IMR-90 (cell line): ENCODE data around the gene BEAN1. TPM values are rescaled to one million over a fixed set of nuclear protein-coding genes. Genes with fewer than 3 reads are reported as not detected.

Source experiments
- ATAC-seq: fragments of 200-7000 bp; cut with Tn5 transposase; 2 replicates; pipeline ENCODE4 v1.9.1; 2020; ENCODE audit warnings: low read depth, mild to moderate bottlenecking, moderate library complexity
- BruUV-seq: library from RNA; stranded (reverse); fragments of 400-500 nt; replicated peaks from 2 replicates; lab custom pipeline; 2021; lab: Mats Ljungman, UMichigan
- CTCF ChIA-PET: fragments of 300-600 bp; formaldehyde crosslinking; extraction: SDS; loops from one replicate; lab custom pipeline; 2021; ENCODE audit warnings: antibody characterized with exemption; lab: Yijun Ruan, JAX
- POLR2A ChIA-PET: fragments of 300-600 bp; sonication (Branson Sonifier 250); formaldehyde crosslinking; loops from one replicate; lab custom pipeline; 2022; ENCODE audit warnings: antibody characterized with exemption; ENCODE audit not compliant: unreplicated experiment; lab: Charles Lee
- DNase-seq: peaks from one replicate; pipeline ENCODE4 v3.0.0; 2013
- H2AFZ ChIP-seq: replicated peaks from 2 replicates; pipeline ENCODE3; 2013; ENCODE audit warnings: low read length, mild to moderate bottlenecking; ENCODE audit not compliant: poor library complexity
- H2AK5ac ChIP-seq: 2 replicates; pipeline ENCODE4 v1.6.1; 2013; ENCODE audit warnings: low read depth, low read length, inconsistent platforms
- H2AK9ac ChIP-seq: replicated peaks from 2 replicates; pipeline ENCODE3; 2013; ENCODE audit warnings: mild to moderate bottlenecking, low read depth, low read length, moderate library complexity; ENCODE audit not compliant: poor library complexity
- H2BK120ac ChIP-seq: 2 replicates; pipeline ENCODE4 v1.6.1; 2013; ENCODE audit warnings: low read depth, low read length, inconsistent platforms
- H2BK15ac ChIP-seq: 3 replicates; pipeline ENCODE4 v1.6.1; 2013; ENCODE audit warnings: low read depth, low read length, inconsistent platforms
- H2BK20ac ChIP-seq: 2 replicates; pipeline ENCODE4 v1.6.1; 2013; ENCODE audit warnings: low read depth, mild to moderate bottlenecking, inconsistent platforms, low read length, moderate library complexity
- H2BK5ac ChIP-seq: 2 replicates; pipeline ENCODE4 v1.6.1; 2013; ENCODE audit warnings: mild to moderate bottlenecking, low read depth, low read length, inconsistent platforms; ENCODE audit not compliant: poor library complexity, severe bottlenecking
- H3K14ac ChIP-seq: replicated peaks from 2 replicates; pipeline ENCODE4 v1.6.1; 2013; ENCODE audit warnings: low read depth, low read length, inconsistent platforms
- H3K18ac ChIP-seq: 2 replicates; pipeline ENCODE4 v1.6.1; 2013; ENCODE audit warnings: low read depth, low read length, control low read depth
- H3K23ac ChIP-seq: 2 replicates; pipeline ENCODE4 v1.6.1; 2013; ENCODE audit warnings: low read depth, low read length, inconsistent platforms
- H3K27ac ChIP-seq: 2 replicates; pipeline ENCODE4 v1.5.1; 2013; ENCODE audit warnings: mild to moderate bottlenecking, control low read depth, low read length; ENCODE audit not compliant: insufficient read depth
- H3K27me3 ChIP-seq: 2 replicates; pipeline ENCODE4 v1.6.1; 2013; ENCODE audit warnings: low read length; ENCODE audit not compliant: control insufficient read depth, insufficient read depth
- H3K36me3 ChIP-seq: 2 replicates; pipeline ENCODE4 v1.6.1; 2013; ENCODE audit warnings: low read length, mixed read lengths; ENCODE audit not compliant: control insufficient read depth, insufficient read depth
- H3K4ac ChIP-seq: 2 replicates; pipeline ENCODE4 v1.6.1; 2013; ENCODE audit warnings: low read depth, low read length, inconsistent platforms
- H3K4me1 ChIP-seq: 2 replicates; pipeline ENCODE4 v1.6.1; 2013; ENCODE audit warnings: low read length, mixed read lengths; ENCODE audit not compliant: control insufficient read depth, insufficient read depth
- H3K4me2 ChIP-seq: 2 replicates; pipeline ENCODE4 v1.6.1; 2013; ENCODE audit warnings: low read depth, mild to moderate bottlenecking, control low read depth, low read length, moderate library complexity
- H3K4me3 ChIP-seq: 2 replicates; pipeline ENCODE4 v1.5.1; 2013; ENCODE audit warnings: low read depth, mild to moderate bottlenecking, control low read depth, low read length, moderate library complexity; ENCODE audit not compliant: insufficient read depth
- H3K56ac ChIP-seq: 2 replicates; pipeline ENCODE4 v1.6.1; 2013; ENCODE audit warnings: low read length, inconsistent platforms; ENCODE audit not compliant: insufficient read depth; ENCODE audit errors: extremely low read depth
- H3K79me1 ChIP-seq, 2 experiments: 2 replicates each; pipeline ENCODE4 v1.6.1; 2013; ENCODE audit warnings: low read length in 2 of 2, inconsistent platforms in 1 of 2, low read depth in 1 of 2
- H3K9ac ChIP-seq: 2 replicates; pipeline ENCODE4 v1.6.1; 2013; ENCODE audit warnings: low read depth, low read length, control low read depth
- H3K9me1 ChIP-seq: 2 replicates; pipeline ENCODE4 v1.6.1; 2013; ENCODE audit warnings: low read length, inconsistent platforms; ENCODE audit not compliant: insufficient read depth
- H3K9me3 ChIP-seq: 2 replicates; pipeline ENCODE4 v1.6.1; 2013; ENCODE audit warnings: low read length; ENCODE audit not compliant: control insufficient read depth, insufficient read depth
- H4K20me1 ChIP-seq: 2 replicates; pipeline ENCODE4 v1.6.1; 2013; ENCODE audit warnings: low read length, inconsistent platforms; ENCODE audit not compliant: insufficient read depth
- H4K5ac ChIP-seq: 2 replicates; pipeline ENCODE4 v1.6.1; 2013; ENCODE audit warnings: mild to moderate bottlenecking, low read depth, low read length, control low read depth
- H4K8ac ChIP-seq, 2 experiments: 2 replicates each; pipeline ENCODE4 v1.6.1; 2013; ENCODE audit warnings: low read depth in 2 of 2, low read length in 2 of 2, control low read depth in 1 of 2, inconsistent platforms in 1 of 2
- H4K91ac ChIP-seq: 2 replicates; pipeline ENCODE4 v1.6.1; 2013; ENCODE audit warnings: low read depth, low read length, inconsistent platforms; ENCODE audit not compliant: insufficient read depth
- BHLHE40 ChIP-seq: fragments of 150-350 bp; IDR thresholded peaks from 2 replicates; pipeline ENCODE4 v1.6.1; 2016; ENCODE audit warnings: mild to moderate bottlenecking, low read depth, low read length
- CEBPB ChIP-seq: IDR thresholded peaks from 2 replicates; pipeline ENCODE4 v1.6.1; 2012; ENCODE audit warnings: low read depth, low read length, improper control_type of control experiment
- CHD1 ChIP-seq: IDR thresholded peaks from 2 replicates; pipeline ENCODE4 v1.6.1; 2012; ENCODE audit warnings: low read depth, low read length, improper control_type of control experiment
- FOS ChIP-seq: fragments of 150-350 bp; IDR thresholded peaks from 2 replicates; pipeline ENCODE4 v1.6.1; 2016; ENCODE audit warnings: low read depth, low read length
- MAFK ChIP-seq: IDR thresholded peaks from 2 replicates; pipeline ENCODE4 v1.6.1; 2012; ENCODE audit warnings: low read depth, low read length, improper control_type of control experiment
- MAZ ChIP-seq: IDR thresholded peaks from 2 replicates; pipeline ENCODE4 v1.6.1; 2012; ENCODE audit warnings: low read depth, mild to moderate bottlenecking, low read length, improper control_type of control experiment, moderate library complexity, borderline replicate concordance
- MXI1 ChIP-seq: IDR thresholded peaks from 2 replicates; pipeline ENCODE4 v1.6.1; 2012; ENCODE audit warnings: low read depth, mild to moderate bottlenecking, low read length, moderate library complexity, borderline replicate concordance
- NFE2L2 ChIP-seq: fragments of 150-350 bp; IDR thresholded peaks from 2 replicates; pipeline ENCODE4 v1.6.1; 2016; ENCODE audit warnings: low read depth, mild to moderate bottlenecking, low read length
- POLR2A ChIP-seq: IDR thresholded peaks from 2 replicates; pipeline ENCODE4 v1.6.1; 2012; ENCODE audit warnings: mild to moderate bottlenecking, low read depth, low read length
- RAD21 ChIP-seq: IDR thresholded peaks from 2 replicates; pipeline ENCODE4 v1.6.1; 2012; ENCODE audit warnings: low read length, improper control_type of control experiment
- RCOR1 ChIP-seq: IDR thresholded peaks from 2 replicates; pipeline ENCODE4 v1.6.1; 2012; ENCODE audit warnings: mild to moderate bottlenecking, low read length, improper control_type of control experiment; ENCODE audit not compliant: insufficient replicate concordance
- RFX5 ChIP-seq: IDR thresholded peaks from 2 replicates; pipeline ENCODE4 v1.8.0; 2012; ENCODE audit warnings: low read depth, mild to moderate bottlenecking, low read length, moderate library complexity
- SMC3 ChIP-seq: fragments of 150-350 bp; IDR thresholded peaks from 2 replicates; pipeline ENCODE4 v1.6.1; 2016; ENCODE audit warnings: low read depth, mild to moderate bottlenecking, antibody characterized with exemption, low read length, moderate library complexity
- WGBS, 2 experiments: methylation state at CpG; one replicate each; pipeline versions ENCODE4 v1.1.5 to v1.1.7; 2013; ENCODE audit warnings: missing lambda C conversion rate in 2 of 2; ENCODE audit not compliant: insufficient read length in 1 of 2; ENCODE audit errors: extremely low coverage in 2 of 2; 5-methylcytosine and 5-hydroxymethylcytosine counted together
- dilution Hi-C: fragments of 300-500 bp; cut with HindIII; formaldehyde crosslinking; loops from one replicate; pipeline ENCODE4 v1.14.3; 2018; ENCODE audit warnings: low sequenced_read_pairs; ENCODE audit not compliant: unreplicated experiment
- in situ Hi-C: fragments of 300-500 bp; cut with MboI; formaldehyde crosslinking; loops from 3 replicates; pipeline ENCODE4 v1.14.3; 2019; ENCODE audit warnings: low sequenced_read_pairs, inconsistent platforms, mixed read lengths
- intact Hi-C: fragments of 100-400 bp; cut with micrococcal nuclease; formaldehyde crosslinking; loops from 2 replicates; pipeline ENCODE4 v1.10.0; 2022
- polyA plus RNA-seq, 3 experiments: library from polyadenylated mRNA; depleted of rRNA; stranded (reverse); fragments of >200 nt; gene quantifications; 2 replicates each; pipeline ENCODE4 v1.2.3, GENCODE V29; 2012; ENCODE audit warnings: low replicate concordance in 1 of 3
- total RNA-seq: library from RNA; depleted of rRNA; stranded (reverse); fragments of >200 nt; gene quantifications from 2 replicates; pipeline ENCODE4 v1.2.3, GENCODE V29; 2012
- TF ChIP-seq, protein P1 (sequence below): conservative IDR thresholded peaks from 2 replicates; pipeline ENCODE4 v1.5.1; 2012; ENCODE audit warnings: mild to moderate bottlenecking, low read depth, low read length, improper control_type of control experiment
- TF ChIP-seq, protein P2 (sequence below): fragments of 150-350 bp; IDR thresholded peaks from 2 replicates; pipeline ENCODE4 v1.6.1; 2016; ENCODE audit warnings: low read depth, mild to moderate bottlenecking, low read length, moderate library complexity, borderline replicate concordance

The BEAN1 gene
- total and polyA plus RNA-seq, 2 of the 4 experiments (the other 2 are of a cell fraction) = not detected

DNA sequence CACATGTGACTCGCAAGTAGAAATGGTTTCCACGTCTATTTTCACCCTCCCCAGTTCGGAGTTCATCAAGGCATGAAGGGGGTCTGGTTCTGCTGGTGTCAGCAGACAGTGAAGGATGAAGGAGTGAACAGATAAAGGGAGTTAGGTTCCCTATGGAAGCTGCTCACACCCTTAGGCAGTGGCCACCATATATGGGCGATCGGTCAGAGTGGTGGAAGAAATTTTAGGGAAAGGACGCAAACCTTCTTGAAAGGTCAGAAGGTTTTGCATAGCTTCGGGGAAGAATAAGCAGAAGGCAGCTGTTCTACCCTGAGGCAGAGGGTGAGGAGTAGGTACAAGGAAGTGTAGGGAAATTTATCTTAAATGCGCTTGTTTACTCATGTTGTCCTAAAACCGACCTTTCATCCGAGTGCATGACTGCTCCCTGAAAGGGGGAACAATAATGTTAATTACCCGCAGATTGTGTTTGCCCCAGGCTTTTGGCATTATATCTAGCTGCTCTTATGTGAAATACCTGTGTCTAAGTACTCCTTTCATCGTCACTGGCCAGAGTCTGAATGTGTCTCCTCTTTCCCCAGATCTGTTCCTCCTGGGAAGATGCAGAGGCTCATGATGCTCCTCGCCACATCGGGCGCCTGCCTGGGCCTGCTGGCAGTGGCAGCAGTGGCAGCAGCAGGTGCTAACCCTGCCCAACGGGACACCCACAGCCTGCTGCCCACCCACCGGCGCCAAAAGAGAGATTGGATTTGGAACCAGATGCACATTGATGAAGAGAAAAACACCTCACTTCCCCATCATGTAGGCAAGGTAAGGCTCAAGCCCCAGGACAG is 48.1 kb upstream of the BEAN1 start:
- peaks cover 10% of the 10 kb centered on the region for H3K4me1 ChIP-seq
- in situ Hi-C loops = no loop called here
- POLR2A ChIA-PET = no interaction called here
- TF ChIP-seq RAD21 (no peak), NFE2L2 (no peak), MAFK (no peak), FOS (no peak), SMC3 (no peak), CHD1 (no peak), MXI1 (no peak), MAZ (no peak), CEBPB (no peak), RFX5 (no peak), BHLHE40 (no peak), RCOR1 (no peak), POLR2A (no peak)
- TF ChIP-seq, protein P1, sequence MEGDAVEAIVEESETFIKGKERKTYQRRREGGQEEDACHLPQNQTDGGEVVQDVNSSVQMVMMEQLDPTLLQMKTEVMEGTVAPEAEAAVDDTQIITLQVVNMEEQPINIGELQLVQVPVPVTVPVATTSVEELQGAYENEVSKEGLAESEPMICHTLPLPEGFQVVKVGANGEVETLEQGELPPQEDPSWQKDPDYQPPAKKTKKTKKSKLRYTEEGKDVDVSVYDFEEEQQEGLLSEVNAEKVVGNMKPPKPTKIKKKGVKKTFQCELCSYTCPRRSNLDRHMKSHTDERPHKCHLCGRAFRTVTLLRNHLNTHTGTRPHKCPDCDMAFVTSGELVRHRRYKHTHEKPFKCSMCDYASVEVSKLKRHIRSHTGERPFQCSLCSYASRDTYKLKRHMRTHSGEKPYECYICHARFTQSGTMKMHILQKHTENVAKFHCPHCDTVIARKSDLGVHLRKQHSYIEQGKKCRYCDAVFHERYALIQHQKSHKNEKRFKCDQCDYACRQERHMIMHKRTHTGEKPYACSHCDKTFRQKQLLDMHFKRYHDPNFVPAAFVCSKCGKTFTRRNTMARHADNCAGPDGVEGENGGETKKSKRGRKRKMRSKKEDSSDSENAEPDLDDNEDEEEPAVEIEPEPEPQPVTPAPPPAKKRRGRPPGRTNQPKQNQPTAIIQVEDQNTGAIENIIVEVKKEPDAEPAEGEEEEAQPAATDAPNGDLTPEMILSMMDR = no peak
- TF ChIP-seq, protein P2, sequence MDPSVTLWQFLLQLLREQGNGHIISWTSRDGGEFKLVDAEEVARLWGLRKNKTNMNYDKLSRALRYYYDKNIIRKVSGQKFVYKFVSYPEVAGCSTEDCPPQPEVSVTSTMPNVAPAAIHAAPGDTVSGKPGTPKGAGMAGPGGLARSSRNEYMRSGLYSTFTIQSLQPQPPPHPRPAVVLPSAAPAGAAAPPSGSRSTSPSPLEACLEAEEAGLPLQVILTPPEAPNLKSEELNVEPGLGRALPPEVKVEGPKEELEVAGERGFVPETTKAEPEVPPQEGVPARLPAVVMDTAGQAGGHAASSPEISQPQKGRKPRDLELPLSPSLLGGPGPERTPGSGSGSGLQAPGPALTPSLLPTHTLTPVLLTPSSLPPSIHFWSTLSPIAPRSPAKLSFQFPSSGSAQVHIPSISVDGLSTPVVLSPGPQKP = no peak

More for the DNA sequence above, 48.1 kb upstream of the BEAN1 start:
- ATAC-seq (no peak), DNase-seq (no peak)
- Histone ChIP-seq H3K14ac (no peak overlapping the region), H2BK20ac (no peak overlapping the region), H3K4ac (no peak overlapping the region), H4K8ac (no peak overlapping the region), H3K23ac (no peak overlapping the region), H3K9me1 (peaks cover 5% of the 10 kb centered on the region), H2BK15ac (no peak overlapping the region), H3K4me3 (no peak overlapping the region), H3K9me3 (no peaks in the 10 kb centered on the region), H3K27me3 (peaks cover 12% of the 10 kb centered on the region; the same call in 1 of the 2 replicates), H3K56ac (no peak overlapping the region), H2BK5ac (no peak overlapping the region), H3K9ac (no peak overlapping the region), H2AFZ (no peak overlapping the region), H3K36me3 (no peaks in the 10 kb centered on the region), H4K20me1 (no peaks in the 10 kb centered on the region), H3K27ac (no peak overlapping the region), H3K18ac (no peak overlapping the region), H3K4me2 (no peak overlapping the region), H4K5ac (no peak overlapping the region), H4K91ac (no peak overlapping the region), H2BK120ac (no peak overlapping the region), H2AK9ac (no peak overlapping the region), H3K79me1 (no peaks in the 10 kb centered on the region), H2AK5ac (0 out of 2 replicates have a peak overlapping the region, but pooled peaks have one; percentile 24)
- dilution Hi-C loops (no loop called here), intact Hi-C loops (no loop called here)
- 90% methylated on average over 4 of the region's 18 CpGs; no CpG with 5 or more reads in 1 of the 2 experiments for WGBS, 2 experiments
- CTCF ChIA-PET = no interaction called here
- no TSS peak for BruUV-seq
